GM10847 (cell line): ENCODE measurements around the gene EFHC1.

ENCODE experiments used
- POLR2A ChIP-seq: IDR thresholded peaks from 2 replicates; pipeline ENCODE4 v1.6.1; 2011; ENCODE audit not compliant: insufficient read length; ENCODE audit errors: extremely low read depth

EFHC1 gene

DNA sequence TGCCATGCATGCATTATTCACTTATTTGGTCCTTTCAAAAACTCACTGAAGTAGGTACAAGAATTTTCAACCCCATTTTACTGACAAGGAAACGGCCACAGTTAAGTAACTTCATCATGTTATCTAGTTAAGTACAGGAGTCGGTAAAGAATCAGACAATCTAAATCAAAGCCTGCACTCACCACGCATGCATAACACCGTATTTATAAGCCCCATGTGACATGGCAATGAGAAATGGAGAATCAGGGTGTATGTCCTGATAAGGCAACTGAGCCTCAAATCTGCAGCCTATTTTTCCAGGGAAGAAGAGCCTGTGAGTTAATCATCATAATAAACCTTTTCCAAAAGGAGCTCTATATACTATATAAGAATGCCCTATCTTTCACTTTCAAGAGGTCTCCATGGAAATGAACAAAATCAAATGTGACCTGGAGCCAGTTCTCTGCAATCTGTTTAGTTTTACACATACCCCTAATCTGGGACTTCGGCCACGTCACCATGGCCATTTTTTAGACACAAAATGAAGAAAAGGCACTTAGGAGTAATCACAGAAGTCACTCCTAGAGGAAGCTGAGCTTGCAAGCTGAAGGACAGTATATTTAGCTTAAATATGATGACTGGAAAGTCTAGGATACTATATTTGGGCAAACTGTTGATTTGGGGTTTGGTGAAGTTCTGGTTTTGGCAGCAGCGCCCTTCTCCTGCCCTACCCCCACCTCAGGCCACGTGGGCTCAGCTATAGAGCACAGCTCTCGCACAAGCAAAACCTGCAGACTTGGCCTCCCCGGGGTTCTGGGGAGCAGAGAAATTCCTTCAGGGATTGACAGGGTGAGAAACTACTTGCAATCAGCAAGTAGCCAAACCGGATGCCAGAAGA lies 137.5 kb downstream of the EFHC1 start:
- TF ChIP-seq POLR2A: no peak

DNA sequence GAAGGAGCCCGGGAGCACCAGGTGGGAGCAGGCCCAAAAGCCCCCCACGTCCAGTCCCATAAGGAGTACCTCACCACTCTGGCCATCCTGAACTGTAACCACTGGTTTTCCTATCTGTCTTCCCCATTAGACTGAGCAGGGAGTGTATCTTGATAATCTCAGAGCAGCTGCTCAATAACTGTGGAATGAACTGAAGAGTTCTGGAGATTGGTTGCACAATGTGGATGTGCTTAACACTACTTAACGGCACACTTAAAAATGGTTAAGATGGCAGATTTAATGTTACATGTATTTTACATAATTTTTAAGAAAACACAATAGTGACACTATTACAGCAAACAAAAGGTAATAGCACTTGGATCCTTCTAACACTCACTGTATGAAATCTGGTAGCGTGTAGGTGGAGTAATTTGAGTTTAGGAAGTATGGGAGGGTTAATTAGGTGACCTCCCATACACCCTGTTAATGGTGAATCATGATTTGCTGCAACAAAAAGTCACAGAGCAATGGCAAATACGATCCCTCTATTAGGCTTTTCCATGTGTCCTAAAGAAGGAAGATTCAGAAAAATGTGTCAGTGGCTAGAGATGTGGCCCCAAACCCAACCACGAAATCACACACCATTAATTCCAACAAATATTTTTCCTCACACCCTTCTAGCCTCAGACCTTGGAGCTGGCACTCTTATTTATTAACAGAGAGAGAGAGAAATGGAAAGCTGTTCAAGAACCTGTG lies 138.3 kb downstream of the EFHC1 start:
- TF ChIP-seq POLR2A: no peak

DNA sequence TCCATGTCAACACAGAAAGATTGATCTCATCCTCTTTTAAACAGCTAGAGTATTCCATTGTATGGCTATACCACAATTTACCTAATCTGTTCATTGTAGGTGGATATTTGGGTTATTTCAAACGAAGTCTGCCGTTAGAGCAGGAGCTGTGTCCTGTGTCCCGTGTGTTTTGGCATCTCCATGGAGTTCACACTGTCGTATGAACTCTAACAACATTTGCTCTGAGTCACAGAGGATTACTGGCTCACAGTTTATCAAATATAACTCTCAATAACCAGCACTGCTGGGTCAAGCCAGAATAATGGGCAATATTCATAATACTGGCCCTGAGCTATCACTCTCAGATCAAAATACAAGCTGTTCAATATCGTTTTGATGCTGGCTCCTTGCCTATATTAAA lies 140.3 kb downstream of the EFHC1 start:
- no peak for TF ChIP-seq POLR2A

DNA sequence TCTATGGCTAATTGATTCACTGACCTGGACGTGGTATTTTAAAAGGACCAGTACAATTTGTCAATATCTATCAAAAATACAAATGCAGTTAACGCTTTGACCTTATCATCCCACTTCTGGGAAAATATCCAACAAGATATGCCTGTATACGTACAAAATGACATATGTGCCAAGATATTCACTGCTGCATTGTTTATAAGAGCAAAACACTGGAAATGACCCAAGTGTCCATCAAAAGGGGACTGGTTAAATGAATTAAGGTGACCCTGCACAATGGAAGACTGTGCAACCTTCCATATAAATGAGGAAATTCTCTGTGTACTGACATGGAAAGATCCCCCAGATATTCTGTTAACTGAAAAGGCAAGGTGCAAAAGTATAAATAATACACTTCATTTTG lies 142.8 kb downstream of the EFHC1 start:
- no peak for TF ChIP-seq POLR2A

DNA sequence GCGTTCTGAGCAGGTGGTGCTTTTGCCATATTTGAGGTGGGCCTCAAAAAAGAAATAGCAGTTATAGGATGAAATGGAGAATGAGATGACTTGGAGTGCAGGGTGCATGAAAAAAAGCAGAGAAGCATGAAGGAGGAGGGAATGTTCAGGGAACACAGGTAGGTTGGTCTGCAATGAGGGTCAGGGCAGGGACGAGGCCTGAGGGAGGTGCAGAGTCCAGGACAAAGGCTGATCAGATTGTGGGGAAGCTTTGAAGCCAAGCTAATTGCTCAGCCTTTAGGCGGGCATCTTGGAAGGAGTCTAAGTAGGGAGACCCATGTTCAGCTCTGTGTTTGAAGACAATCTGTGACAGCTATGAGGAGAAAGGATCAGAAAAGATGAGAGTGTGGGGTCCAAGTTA lies 144.7 kb downstream of the EFHC1 start:
- no peak for TF ChIP-seq POLR2A

DNA sequence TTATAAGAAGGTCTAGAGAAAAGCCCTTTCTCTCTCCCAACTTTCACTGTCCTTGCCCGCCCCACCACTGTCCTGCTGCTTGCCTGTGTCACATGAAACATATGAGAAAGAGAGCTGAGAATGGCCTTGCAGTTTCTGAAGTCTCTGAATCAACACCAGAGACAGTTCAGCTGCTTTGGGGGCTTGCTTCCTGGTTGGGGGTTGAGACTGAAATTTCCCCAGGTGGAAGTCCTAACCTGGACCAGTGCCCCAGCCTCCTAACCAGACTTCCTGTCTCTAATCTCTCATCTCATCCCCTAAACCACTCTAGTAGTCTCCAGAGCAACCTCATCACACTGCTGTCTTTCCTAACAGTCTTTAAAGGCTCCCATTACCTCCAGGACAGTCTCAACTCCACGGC lies 146.1 kb downstream of the EFHC1 start:
- no peak for TF ChIP-seq POLR2A

DNA sequence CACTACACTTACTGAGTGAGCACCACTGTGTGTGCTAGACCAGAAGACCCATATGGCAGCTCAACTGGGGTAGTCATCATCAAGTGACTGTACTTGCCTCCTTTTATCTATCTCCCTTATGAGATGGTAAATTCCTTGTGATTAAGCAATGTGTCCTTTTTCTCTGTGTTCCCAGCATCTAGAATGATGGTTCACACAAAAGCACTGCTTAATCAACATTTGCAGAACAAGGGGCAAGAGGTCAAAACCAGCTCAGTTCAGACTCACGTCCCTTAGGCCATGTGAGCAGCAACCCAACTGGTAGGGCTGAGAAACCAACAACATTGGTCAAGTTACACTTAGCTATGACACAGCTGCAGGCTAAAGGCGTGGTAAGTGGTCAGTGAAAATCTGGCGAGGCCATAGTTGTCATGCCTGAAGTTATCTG lies 146.7 kb downstream of the EFHC1 start:
- no peak for TF ChIP-seq POLR2A

DNA sequence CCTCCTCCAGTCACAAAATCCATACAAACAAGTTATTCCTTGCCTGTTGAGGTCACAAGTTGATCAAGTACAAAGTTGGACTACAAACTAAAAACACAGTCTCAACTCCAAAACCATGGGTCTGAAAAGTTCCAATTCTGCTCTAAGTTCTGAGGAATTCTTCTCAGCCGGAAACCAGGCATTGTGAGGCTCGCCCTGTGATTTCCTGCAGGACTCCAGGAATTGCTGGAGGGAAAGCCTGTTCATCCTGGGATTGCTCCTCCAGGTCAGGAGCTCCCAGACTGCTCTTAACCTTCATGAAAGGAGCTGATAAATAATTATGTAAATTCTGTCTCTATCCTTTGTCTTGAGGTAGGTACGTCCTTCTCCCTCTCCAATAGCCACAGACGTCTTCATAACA lies 148.2 kb downstream of the EFHC1 start:
- no peak for TF ChIP-seq POLR2A

DNA sequence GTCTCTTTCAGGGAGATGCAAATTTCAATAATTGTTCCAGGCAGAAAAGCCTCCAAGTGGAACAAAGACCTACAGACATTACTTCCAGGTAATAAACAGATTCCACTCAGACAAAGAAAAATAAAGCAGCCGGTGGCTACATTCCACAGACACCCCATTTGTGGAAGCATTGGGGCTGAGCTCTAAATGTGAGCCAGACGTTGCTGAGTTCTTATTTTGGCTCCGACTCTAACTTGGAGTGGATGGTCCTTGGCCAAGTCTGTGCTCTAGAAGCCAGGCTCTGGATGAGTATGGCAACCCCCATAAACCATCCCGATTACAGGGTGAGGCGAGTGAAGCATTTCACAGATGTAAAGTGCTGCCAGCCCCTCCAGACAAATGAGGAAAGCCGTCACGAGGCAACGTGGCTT lies 150.2 kb downstream of the EFHC1 start:
- no peak for TF ChIP-seq POLR2A

DNA sequence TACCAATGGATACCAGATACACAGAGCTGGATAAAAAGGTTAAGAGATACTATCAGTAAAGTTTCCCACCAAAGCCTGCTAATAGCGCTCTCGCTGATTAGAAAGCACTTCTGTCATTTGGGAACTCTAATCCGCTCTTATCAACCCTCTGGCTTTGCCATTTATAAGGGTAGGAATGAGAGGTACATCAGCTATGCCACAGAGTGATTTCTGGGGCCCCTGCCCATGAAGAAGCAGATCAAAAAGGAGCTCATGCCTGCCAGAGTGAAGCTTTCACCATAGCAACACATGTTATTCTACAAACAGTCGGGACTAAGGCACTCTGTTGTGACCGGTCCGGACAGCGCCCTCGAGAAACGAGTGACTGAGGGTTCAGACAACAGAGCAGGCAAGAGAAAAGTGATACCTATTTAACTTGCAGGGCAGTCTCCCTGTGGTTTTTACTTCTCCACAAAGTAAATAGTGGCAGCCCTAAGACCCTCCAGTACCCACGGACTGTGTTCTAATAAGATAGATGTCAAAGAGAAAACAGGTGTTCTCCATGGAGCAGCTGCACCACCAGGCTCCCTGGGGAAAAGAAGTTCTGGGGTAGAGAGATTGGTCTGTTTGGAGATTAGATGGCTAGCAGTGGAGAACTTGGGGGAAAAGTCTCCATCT lies 151.1 kb downstream of the EFHC1 start:
- no peak for TF ChIP-seq POLR2A

DNA sequence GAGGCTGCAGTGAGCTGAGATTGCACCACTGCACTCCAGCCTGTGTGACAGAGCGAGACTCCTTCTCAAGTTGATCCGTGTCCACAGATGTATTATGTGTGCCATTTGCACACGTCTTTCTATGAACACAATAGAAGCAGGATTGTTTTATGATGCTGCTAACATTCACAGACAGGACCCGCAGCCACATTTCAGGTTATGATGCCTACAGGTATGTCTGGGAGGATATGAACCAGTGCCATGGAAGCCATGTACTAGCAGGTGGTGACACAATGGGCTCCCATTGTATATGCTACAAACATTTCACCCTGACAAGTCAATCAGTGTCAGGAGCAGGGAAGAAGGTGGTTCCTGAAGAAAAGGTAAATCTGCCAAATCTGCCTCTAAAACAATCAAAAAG lies 152.4 kb downstream of the EFHC1 start:
- no peak for TF ChIP-seq POLR2A

DNA sequence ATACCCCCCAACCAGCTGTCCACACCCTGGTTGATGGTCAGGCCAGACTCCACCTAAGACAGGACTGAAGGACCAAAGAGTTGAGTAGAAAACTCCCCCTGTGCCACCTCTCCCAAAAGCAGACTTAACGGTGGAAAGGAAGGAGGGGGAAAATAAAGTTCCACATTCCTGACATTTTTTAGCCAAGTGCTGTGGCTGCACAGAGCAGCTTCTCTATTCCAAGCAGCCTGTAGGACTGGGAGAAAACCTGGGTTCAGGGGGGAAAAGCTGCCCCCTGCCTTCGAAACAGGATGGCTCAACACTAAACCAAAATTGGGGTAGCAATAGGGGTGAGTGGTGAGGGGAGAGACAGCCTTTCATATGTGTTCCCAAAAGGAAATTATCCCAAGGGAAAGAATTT lies 153.2 kb downstream of the EFHC1 start:
- TF ChIP-seq POLR2A: no peak
